H1 (cell line): ENCODE results near the gene LOXL1. TPM values are rescaled to one million over a fixed set of nuclear protein-coding genes. Genes with fewer than 3 reads are reported as not detected.

Experiments
- ATF2 ChIP-seq: IDR thresholded peaks from 2 replicates; pipeline ENCODE4 v1.6.1; 2012; ENCODE audit warnings: low read length, inconsistent platforms
- CBX5 ChIP-seq: fragments of 300-800, 300-1000 bp; sonication (generic); IDR thresholded peaks from 2 replicates; pipeline ENCODE4 v1.7.1; 2016; ENCODE audit warnings: antibody characterized with exemption, low read length, low read depth
- JUN ChIP-seq: IDR thresholded peaks from 2 replicates; pipeline ENCODE4 v1.6.1; 2011; ENCODE audit warnings: low read depth, mild to moderate bottlenecking, improper control_type of control experiment, low read length
- PHF8 ChIP-seq: fragments of 200-600 bp; sonication (generic); conservative IDR thresholded peaks from 2 replicates; pipeline ENCODE4 v1.7.1; 2012; ENCODE audit warnings: low read depth, mild to moderate bottlenecking, inconsistent platforms, low read length, moderate library complexity
- POLR2A ChIP-seq, 2 experiments: IDR thresholded peaks; 1 replicate in 1 of 2; 2 replicates in 1 of 2; pipeline ENCODE4 v1.6.1; 2011; ENCODE audit warnings: low read depth in 2 of 2, low read length in 2 of 2, mild to moderate bottlenecking in 2 of 2; ENCODE audit errors: control extremely low read depth in 1 of 2
- RNF2 ChIP-seq: fragments of 200-900, 300-1000 bp; sonication (generic); IDR thresholded peaks from 2 replicates; pipeline ENCODE4 v1.7.1; 2016; ENCODE audit warnings: borderline replicate concordance, low read depth, mild to moderate bottlenecking, antibody characterized with exemption, low read length; ENCODE audit not compliant: poor library complexity, severe bottlenecking; ENCODE audit errors: missing control alignments
- SIN3A ChIP-seq, 2 experiments: IDR thresholded peaks in 1 of 2; conservative IDR thresholded peaks in 1 of 2; 2 replicates each; pipeline ENCODE4 v1.6.1; 2011 to 2012; ENCODE audit warnings: low read length in 2 of 2, improper control_type of control experiment in 1 of 2, low read depth in 1 of 2, mild to moderate bottlenecking in 1 of 2
- SUZ12 ChIP-seq: fragments of 200-600 bp; sonication (generic); IDR thresholded peaks from 2 replicates; pipeline ENCODE4 v1.6.1; 2012; ENCODE audit warnings: mild to moderate bottlenecking, inconsistent platforms, low read length, moderate library complexity, mixed read lengths
- polyA plus RNA-seq, 7 experiments: library from polyadenylated mRNA; depleted of rRNA in 3 of 7; stranded (reverse) in 5 of 7; unstranded in 2 of 7; fragments of >200 nt in 5 of 7; fragments of 200-250 nt in 2 of 7; gene quantifications; 1 replicate in 5 of 7; 2 replicates in 1 of 7; 4 replicates in 1 of 7; pipeline versions ENCODE4 v1.2.1 to v1.2.3, GENCODE V29; 2011 to 2013; ENCODE audit warnings: missing spikeins in 2 of 7, mixed read lengths in 2 of 7
- total RNA-seq: library from RNA; stranded (reverse); fragmentation: NEBNext Ultra II Directional; extraction: Animal tissue kit (Norgen Biotek cat#: 25700); gene quantifications from 2 replicates; pipeline ENCODE4 v1.2.1, GENCODE V29; 2021

Gene LOXL1
- total and polyA plus RNA-seq, 2 of the 8 experiments (the other 6 are each of a cell fraction or from before 2014, with no cell fraction given), result 8.1 to 14.4 TPM

- no peak for TF ChIP-seq ATF2
- TF ChIP-seq CBX5, result no peak
- TF ChIP-seq RNF2, result no peak
- TF ChIP-seq JUN, result no peak
- no peak for TF ChIP-seq PHF8
- no peak for TF ChIP-seq POLR2A (IDR thresholded peaks at IDR 0.05; ENCODE audit: control extremely low read depth in 1 of 2, low read depth in 2 of 2, low read length in 2 of 2)
- TF ChIP-seq SIN3A (conservative IDR thresholded peaks at IDR 0.05 in 1 of 2, IDR thresholded peaks at IDR 0.05 in 1 of 2; ENCODE audit: low read depth in 1 of 2, low read length in 2 of 2), result no peak
- TF ChIP-seq SUZ12, result no peak
Measured at GRCh38 chr15:73902121-73903020, 23.9 kb upstream of the LOXL1 start (continued).
